ENCODE results near the gene PLEKHA4. TPM values are rescaled to one million over a fixed set of nuclear protein-coding genes. Genes with fewer than 3 reads are reported as not detected.

The PLEKHA4 gene
- total and polyA plus RNA-seq, 2 of the 13 experiments (the other 11 are each of a cell fraction or from before 2014, with no cell fraction given): 4.8 to 6.0 TPM

- no peak for TF ChIP-seq BRF2 (CRISPR knock-in tag; IDR thresholded peaks at IDR 0.05)
- TF ChIP-seq ZNF850 (CRISPR knock-in tag; conservative IDR thresholded peaks at IDR 0.05): peak; percentile 73; the same call in 1 of the 2 replicates
- no peak for TF ChIP-seq TFE3 (CRISPR knock-in tag; IDR thresholded peaks at IDR 0.05)
- TF ChIP-seq ZNF768 (CRISPR knock-in tag; IDR thresholded peaks at IDR 0.05): peak; percentile 38; the same call in 1 of the 2 replicates
- peak; percentile 57 for TF ChIP-seq RXRA (CRISPR knock-in tag; IDR thresholded peaks at IDR 0.05)
- TF ChIP-seq ZNF589 (CRISPR knock-in tag; conservative IDR thresholded peaks at IDR 0.05): no peak
- TF ChIP-seq ZNF264 (CRISPR knock-in tag; IDR thresholded peaks at IDR 0.05): no peak
- TF ChIP-seq IKZF1 (IDR thresholded peaks at IDR 0.05): no peak
- peak; percentile 68; the same call in 1 of the 2 replicates for TF ChIP-seq ZNF230 (CRISPR knock-in tag; IDR thresholded peaks at IDR 0.05)
- no peak for TF ChIP-seq ZNF639 (CRISPR knock-in tag; conservative IDR thresholded peaks at IDR 0.05)
- TF ChIP-seq ZNF557 (CRISPR knock-in tag; IDR thresholded peaks at IDR 0.05): no peak
- no peak for TF ChIP-seq EHMT2 (IDR thresholded peaks at IDR 0.05; ENCODE audit: borderline replicate concordance, low read depth, low read length)
- TF ChIP-seq ZSCAN21 (CRISPR knock-in tag; IDR thresholded peaks at IDR 0.05; ENCODE audit: borderline replicate concordance): no peak
- TF ChIP-seq SRF (IDR thresholded peaks at IDR 0.05; ENCODE audit: low read depth, low read length): no peak
- TF ChIP-seq ZNF407 (CRISPR knock-in tag; IDR thresholded peaks at IDR 0.05; ENCODE audit: not compliant biosample characterization): no peak
- no peak; the same call in 1 of the 2 replicates for TF ChIP-seq NR1H2 (CRISPR knock-in tag; IDR thresholded peaks at IDR 0.05; ENCODE audit: borderline replicate concordance, low read depth)
- TF ChIP-seq SP5 (CRISPR knock-in tag; IDR thresholded peaks at IDR 0.05; ENCODE audit: borderline replicate concordance, low read depth): no peak
- TF ChIP-seq ELF1 (CRISPR knock-in tag; IDR thresholded peaks at IDR 0.05): no peak
- TF ChIP-seq ELF3 (CRISPR knock-in tag; IDR thresholded peaks at IDR 0.05): no peak
Measured at GRCh38 chr19:48807590-48808308, 60.7 kb downstream of the PLEKHA4 start (continued).
